Keratinocyte (primary cell): ENCODE measurements around the gene GPC3.

ENCODE experiments used
- CTCF ChIP-seq, 3 experiments: IDR thresholded peaks in 1 of 3; conservative IDR thresholded peaks in 1 of 3; optimal IDR thresholded peaks in 1 of 3; 2 replicates in 2 of 3; 3 replicates in 1 of 3; pipeline versions ENCODE3 to v1.5.1; 2011; ENCODE audit warnings: low read length in 3 of 3, mild to moderate bottlenecking in 3 of 3, moderate library complexity in 2 of 3, control low read depth in 1 of 3, inconsistent platforms in 1 of 3; ENCODE audit not compliant: insufficient read depth in 2 of 3; ENCODE audit errors: extremely low read depth in 1 of 3
- EZH2 ChIP-seq: IDR thresholded peaks from one replicate; pipeline ENCODE4 v1.6.1; 2012; ENCODE audit warnings: inconsistent platforms, mild to moderate bottlenecking, low read length, moderate library complexity

GRCh38 chrX:133549295-133549933 is 436.0 kb downstream of the GPC3 start:
- TF ChIP-seq CTCF (optimal IDR thresholded peaks at IDR 0.05 in 1 of 3, IDR thresholded peaks at IDR 0.05 in 1 of 3, conservative IDR thresholded peaks at IDR 0.05 in 1 of 3; ENCODE audit: extremely low read depth in 1 of 3, insufficient read depth in 2 of 3, low read length in 3 of 3) (no peak), EZH2 (no peak)
